GM21737 (cell line): ENCODE results near the gene APOL1.
A peak's percentile ranks its signal among the peaks of the same experiment; 100 is the strongest.
"Not testable (repeated sequence)": the region's sequence is repeated elsewhere in the genome, so short reads cannot be mapped to it uniquely, and the experiment has no call there.

Experiments
- ATAC-seq: cut with Tn5 transposase; IDR thresholded peaks from one replicate; pipeline ENCODE4 v1.9.1; 2021; ENCODE audit warnings: mild to moderate bottlenecking, moderate library complexity; ENCODE audit not compliant: unreplicated experiment

APOL1 gene

GRCh38 chr22:36224245-36224644 is 28.7 kb upstream of the APOL1 start:
- ATAC-seq: no peak

GRCh38 chr22:36225333-36225922 is 27.5 kb upstream of the APOL1 start:
- no peak for ATAC-seq

- no peak for ATAC-seq
These were observed 26.7 kb upstream of the APOL1 start for GRCh38 chr22:36226189-36226588.

GRCh38 chr22:36227396-36227795 is 25.5 kb upstream of the APOL1 start:
- ATAC-seq: no peak

GRCh38 chr22:36227806-36228205 is 25.1 kb upstream of the APOL1 start:
- no peak for ATAC-seq

GRCh38 chr22:36228369-36228768 is 24.6 kb upstream of the APOL1 start:
- ATAC-seq: not testable (repeated sequence)

- ATAC-seq: no peak
These were observed 24.0 kb upstream of the APOL1 start for GRCh38 chr22:36228944-36229343.

- not testable (repeated sequence) for ATAC-seq
These were observed 23.3 kb upstream of the APOL1 start for GRCh38 chr22:36229649-36230048.

GRCh38 chr22:36231051-36231450 is 21.9 kb upstream of the APOL1 start:
- not testable (repeated sequence) for ATAC-seq

- ATAC-seq: no peak
These were observed 20.1 kb upstream of the APOL1 start for GRCh38 chr22:36232715-36233401.

GRCh38 chr22:36233796-36234195 is 19.1 kb upstream of the APOL1 start:
- no peak for ATAC-seq

- ATAC-seq: no peak
These were observed 18.7 kb upstream of the APOL1 start for GRCh38 chr22:36234213-36234612.

GRCh38 chr22:36234919-36235318 is 18.0 kb upstream of the APOL1 start:
- ATAC-seq: no peak

GRCh38 chr22:36235585-36235984 is 17.3 kb upstream of the APOL1 start:
- no peak for ATAC-seq

- no peak for ATAC-seq
These were observed 16.3 kb upstream of the APOL1 start for GRCh38 chr22:36236388-36237319.

- no peak for ATAC-seq
These were observed 15.2 kb upstream of the APOL1 start for GRCh38 chr22:36237462-36238372.

- no peak for ATAC-seq
These were observed 14.4 kb upstream of the APOL1 start for GRCh38 chr22:36238373-36239149.

- ATAC-seq: no peak
These were observed 13.9 kb upstream of the APOL1 start for GRCh38 chr22:36239150-36239400.

GRCh38 chr22:36239401-36240171 is 13.3 kb upstream of the APOL1 start, which contains the start of gene APOL2:
TSS of gene APOL2 (minus strand) at chr22:36239527. CDS start at chr22:36233162, 6,365 bp downstream.
- ATAC-seq: peak; percentile 87
